ENCODE measurements around the gene NLRX1. TPM values are rescaled to one million over a fixed set of nuclear protein-coding genes. Genes with fewer than 3 reads are reported as not detected.
A peak's percentile ranks its signal among the peaks of the same experiment; 100 is the strongest.

Gene NLRX1
- total RNA-seq (2021; ENCODE audit: unreplicated experiment): 25.2 TPM
- polyA plus RNA-seq (2012; ENCODE audit: insufficient read length): 29.2 TPM
- percentile 64 among the genes with signal in this experiment for Bru-seq, nascent RNA
- percentile 73 among the genes with signal in this experiment for BruChase-seq, experiment 1, labeled RNA remaining after a 2-hour chase
- percentile 75 among the genes with signal in this experiment for BruChase-seq, experiment 2, labeled RNA remaining after a 6-hour chase
- long read RNA-seq, full-length matches to known transcripts: 17 of 68 reads
- long read RNA-seq, partial matches to known transcripts: 31 of 68 reads
- long read RNA-seq, other reads (novel, unspliced or antisense): 20 of 68 reads

DNA sequence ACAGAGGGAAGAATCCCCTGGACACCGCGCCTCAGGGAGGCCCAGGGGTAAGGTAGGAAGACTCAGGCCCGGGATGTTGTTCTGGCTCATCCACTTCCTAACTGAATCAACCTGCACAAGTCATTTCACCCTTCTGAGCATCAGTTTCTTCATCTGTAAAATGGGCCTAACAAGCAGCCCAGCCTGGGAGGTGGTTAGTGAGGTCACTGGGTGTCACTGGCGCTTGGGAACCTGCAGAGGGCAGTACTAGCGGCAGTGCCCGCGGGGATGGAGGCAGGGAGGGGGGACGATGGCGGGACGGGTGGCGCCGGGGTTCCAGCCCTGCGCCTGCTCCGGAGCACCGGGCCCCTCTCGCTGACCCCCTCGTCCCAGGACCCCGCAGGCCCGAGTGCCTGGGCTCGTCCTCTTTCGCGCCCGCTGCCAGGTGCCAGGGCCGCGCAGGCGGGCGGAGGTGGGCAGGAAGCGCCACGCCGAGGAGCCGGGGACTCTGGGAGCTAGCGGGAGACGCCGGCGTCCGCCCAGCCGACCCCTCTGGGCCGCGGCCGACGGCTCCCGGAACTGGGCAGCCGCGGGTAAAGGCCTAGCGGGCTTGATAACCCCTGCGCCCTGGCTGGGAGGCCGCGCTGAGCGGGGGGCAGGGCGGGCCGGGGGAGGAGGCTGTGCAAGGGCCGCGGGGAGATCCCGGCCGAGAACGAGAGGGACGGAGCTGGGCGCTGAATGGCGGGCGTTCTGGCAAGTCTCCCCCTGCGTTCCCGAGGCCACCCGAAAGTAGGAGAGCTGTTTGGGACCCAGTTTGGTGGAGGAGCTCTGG is at the start of gene NLRX1:
Gene NLRX1, plus strand, starts transcription at position 255 of the 811 bp plus-strand sequence. CDS start 2,679 bp downstream, outside the sequence.
- Histone ChIP-seq H3K27ac (ENCODE audit: low read length) (peak within 1 kb of the TSS; percentile 80), H3K4me3 (ENCODE audit: low read depth in 2 of 2, low read length in 2 of 2) (peak within 1 kb of the TSS; percentile 58 to 88), H3K4me1 (ENCODE audit: control insufficient read depth, insufficient read depth, low read length) (peaks cover 14% of the 10 kb centered on the region), H3K36me3 (ENCODE audit: control insufficient read depth, insufficient read depth, low read length) (no peaks in the 10 kb centered on the region), H3K9me3 (ENCODE audit: control insufficient read depth, insufficient read depth, low read depth, low read length) (no peaks in the 10 kb centered on the region), H3K27me3 (ENCODE audit: control insufficient read depth, insufficient read depth, low read length) (no peaks in the 10 kb centered on the region)
- BruUV-seq (replicated peaks): no TSS peak
- POLR2A ChIA-PET: interaction anchor here (0.5 to 0.6 kb wide), 3 partner anchors 25 to 60 kb away, joined by 3 to 13 read pairs (median 3); no protein-coding TSS in a partner anchor
- intact Hi-C loops (cut with micrococcal nuclease; ENCODE audit: unreplicated experiment) (no loop called here), in situ Hi-C loops (cut with HindIII; ENCODE audit: low pct_unique_long_range_greater_than_20kb, low sequenced_read_pairs) (no loop called here)
- CTCF ChIA-PET: interaction anchor here (0.6 kb wide), 1 partner anchor 139 kb away, joined by 5 read pairs; no protein-coding TSS in a partner anchor
- DNase-seq (ENCODE audit: low read depth, low spot score) (peak; percentile 61), ATAC-seq (peak; percentile 94)
- no peak for TF ChIP-seq SIN3A (IDR thresholded peaks at IDR 0.05; ENCODE audit: borderline replicate concordance, insufficient read depth, low read depth, low read length)
- peak; percentile 82 for TF ChIP-seq POLR2AphosphoS5 (IDR thresholded peaks at IDR 0.05; ENCODE audit: low read depth, low read length)
- no peak for TF ChIP-seq REST (IDR thresholded peaks at IDR 0.05; ENCODE audit: insufficient read depth in 1 of 2, low read depth in 2 of 2, low read length in 1 of 2)
- TF ChIP-seq TCF7L2 (IDR thresholded peaks at IDR 0.05; ENCODE audit: low read depth, low read length): no peak
- TF ChIP-seq CTCF (IDR thresholded peaks at IDR 0.05): peak; percentile 98

GRCh38 chr11:119118946-119119345 is 49.6 kb upstream of the NLRX1 start:
- Histone ChIP-seq H3K36me3 (ENCODE audit: control insufficient read depth, insufficient read depth, low read length) (peaks cover 5% of the 10 kb centered on the region; the same call in 1 of the 2 replicates), H3K4me1 (ENCODE audit: control insufficient read depth, insufficient read depth, low read length) (peaks cover 12% of the 10 kb centered on the region), H3K27me3 (ENCODE audit: control insufficient read depth, insufficient read depth, low read length) (no peaks in the 10 kb centered on the region), H3K27ac (ENCODE audit: low read length) (no peak overlapping the region), H3K4me3 (ENCODE audit: low read depth in 2 of 2, low read length in 2 of 2) (no peak overlapping the region), H3K9me3 (ENCODE audit: control insufficient read depth, insufficient read depth, low read depth, low read length) (no peaks in the 10 kb centered on the region)
- no TSS peak for BruUV-seq (replicated peaks)
- in situ Hi-C loops (cut with HindIII; ENCODE audit: low pct_unique_long_range_greater_than_20kb, low sequenced_read_pairs): no loop called here
- ChIA-PET CTCF (interaction anchor here (0.8 kb wide), 1 partner anchor 9 kb away, joined by 7 read pairs; no protein-coding TSS in a partner anchor), POLR2A (no interaction called here)
- DNase-seq (ENCODE audit: low read depth, low spot score) (no peak), ATAC-seq (no peak)
- no peak for TF ChIP-seq TCF7L2 (IDR thresholded peaks at IDR 0.05; ENCODE audit: low read depth, low read length)
- TF ChIP-seq POLR2AphosphoS5 (IDR thresholded peaks at IDR 0.05; ENCODE audit: low read depth, low read length): no peak
- no peak for TF ChIP-seq CTCF (IDR thresholded peaks at IDR 0.05)
- no peak for TF ChIP-seq REST (IDR thresholded peaks at IDR 0.05; ENCODE audit: insufficient read depth in 1 of 2, low read depth in 2 of 2, low read length in 1 of 2)
- no peak for TF ChIP-seq SIN3A (IDR thresholded peaks at IDR 0.05; ENCODE audit: borderline replicate concordance, insufficient read depth, low read depth, low read length)
- intact Hi-C loops (cut with micrococcal nuclease; ENCODE audit: unreplicated experiment): no loop called here

All from Panc1 (cell line).